HS-5 (cell line): ENCODE results near the gene CRX.
"Not testable (repeated sequence)": the region's sequence is repeated elsewhere in the genome, so short reads cannot be mapped to it uniquely, and the experiment has no call there.

Experiments
- DNase-seq: peaks from one replicate; pipeline ENCODE4 v3.0.0-alpha.2; 2012; ENCODE audit warnings: low read depth

Gene CRX

GRCh38 chr19:47821460-47822020 lies at the start of gene CRX:
TSS of gene CRX (plus strand) at chr19:47821937. CDS start at chr19:47834444, 12,507 bp downstream.
- DNase-seq: no peak

GRCh38 chr19:47776568-47776967 lies 45.2 kb upstream of the CRX start:
- no peak for DNase-seq

- DNase-seq: not testable (repeated sequence)
Measured at GRCh38 chr19:47777245-47778048, 44.3 kb upstream of the CRX start.

- peak; percentile 53 for DNase-seq
Measured at GRCh38 chr19:47778049-47778953, 43.4 kb upstream of the CRX start, which contains the start of gene SELENOW. TSS of gene SELENOW (plus strand) at chr19:47778703. CDS start at chr19:47778786, 83 bp downstream.

GRCh38 chr19:47778954-47779351 lies 42.8 kb upstream of the CRX start:
- no peak for DNase-seq

GRCh38 chr19:47779524-47780214 lies 42.1 kb upstream of the CRX start:
- DNase-seq: no peak

GRCh38 chr19:47780215-47780551 lies 41.6 kb upstream of the CRX start:
- DNase-seq: no peak

- no peak for DNase-seq
Measured at GRCh38 chr19:47781590-47782262, 40.0 kb upstream of the CRX start.

- no peak for DNase-seq
Measured at GRCh38 chr19:47786566-47786965, 35.2 kb upstream of the CRX start.

- not testable (repeated sequence) for DNase-seq
Measured at GRCh38 chr19:47787307-47787706, 34.4 kb upstream of the CRX start.

GRCh38 chr19:47789811-47790210 lies 31.9 kb upstream of the CRX start:
- DNase-seq: not testable (repeated sequence)

- DNase-seq: no peak
Measured at GRCh38 chr19:47790398-47790814, 31.3 kb upstream of the CRX start.

GRCh38 chr19:47792616-47793015 lies 29.1 kb upstream of the CRX start:
- no peak for DNase-seq

- no peak for DNase-seq
Measured at GRCh38 chr19:47794526-47794925, 27.2 kb upstream of the CRX start.

GRCh38 chr19:47796785-47797184 lies 25.0 kb upstream of the CRX start:
- no peak for DNase-seq

GRCh38 chr19:47797996-47798903 lies 23.5 kb upstream of the CRX start:
- no peak for DNase-seq

GRCh38 chr19:47798904-47799266 lies 22.9 kb upstream of the CRX start:
- no peak for DNase-seq

GRCh38 chr19:47801270-47801669 lies 20.5 kb upstream of the CRX start:
- DNase-seq: no peak

- DNase-seq: no peak
Measured at GRCh38 chr19:47802521-47803043, 19.2 kb upstream of the CRX start.

- DNase-seq: not testable (repeated sequence)
Measured at GRCh38 chr19:47803148-47803547, 18.6 kb upstream of the CRX start.
